Measurements from ENCODE around the gene MBNL1.
"Not testable (repeated sequence)": the region's sequence is repeated elsewhere in the genome, so short reads cannot be mapped to it uniquely, and the experiment has no call there.

Gene MBNL1

DNA sequence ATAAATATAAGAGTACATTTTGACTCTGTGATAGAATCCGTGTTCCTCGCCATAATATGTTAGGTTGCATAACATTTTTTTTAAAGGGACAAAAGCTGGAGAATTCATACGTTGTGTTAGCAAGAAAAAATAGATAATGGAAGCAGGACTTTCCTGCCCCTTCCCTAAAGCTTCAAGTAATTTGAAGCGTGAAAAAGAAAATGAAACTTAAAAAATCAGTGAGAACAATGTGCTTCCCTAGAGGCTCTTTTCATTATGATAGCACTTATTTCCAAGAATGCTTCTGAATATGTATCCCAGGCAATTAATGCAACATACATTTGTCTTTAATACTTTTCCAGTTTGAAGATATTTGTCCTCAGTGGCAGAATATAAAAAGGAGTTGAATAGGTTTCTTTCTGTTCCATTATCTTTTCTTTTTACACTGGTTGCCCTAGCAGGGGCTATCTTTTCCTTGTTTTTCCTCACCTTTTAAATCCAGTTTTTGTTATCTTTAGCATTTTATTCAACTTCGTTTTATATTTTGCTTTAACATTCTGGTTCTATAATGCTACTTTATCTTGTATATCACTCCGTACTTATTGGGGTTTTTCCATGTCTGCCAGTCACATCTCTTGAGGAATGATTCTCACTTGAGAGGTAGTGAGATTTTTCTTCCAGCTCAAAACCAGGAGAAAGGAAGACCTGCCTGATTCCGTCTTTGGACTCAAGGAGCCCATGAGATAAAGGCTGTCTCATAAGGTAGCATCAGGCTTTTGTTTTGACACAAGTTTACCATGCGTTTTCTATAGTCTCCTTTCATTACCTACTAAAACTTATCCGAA, 113.8 kb downstream of the MBNL1 start:
- DNase-seq = no peak

DNA sequence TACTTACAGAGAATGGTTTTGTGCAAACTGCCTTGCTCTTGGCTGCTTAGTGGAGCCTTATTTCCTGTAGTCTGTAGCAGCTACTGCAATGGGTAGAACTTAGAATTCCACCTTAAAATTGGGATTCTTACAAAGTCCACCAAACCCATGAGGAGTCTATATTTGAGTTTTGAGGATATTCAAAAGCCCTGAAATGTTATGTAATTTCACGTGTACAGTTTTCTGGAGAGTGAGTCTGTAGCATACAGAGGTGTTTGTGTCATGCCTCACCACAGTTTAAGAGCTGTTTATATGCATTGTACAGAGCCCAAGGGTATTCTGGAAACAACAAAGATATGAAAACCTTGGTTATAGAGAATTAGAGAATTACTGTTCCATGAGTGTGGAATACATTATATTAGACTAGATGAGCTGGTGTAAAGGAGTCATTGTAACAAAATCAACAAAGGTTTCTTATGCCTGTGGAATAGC, 114.4 kb downstream of the MBNL1 start:
- DNase-seq = no peak

DNA sequence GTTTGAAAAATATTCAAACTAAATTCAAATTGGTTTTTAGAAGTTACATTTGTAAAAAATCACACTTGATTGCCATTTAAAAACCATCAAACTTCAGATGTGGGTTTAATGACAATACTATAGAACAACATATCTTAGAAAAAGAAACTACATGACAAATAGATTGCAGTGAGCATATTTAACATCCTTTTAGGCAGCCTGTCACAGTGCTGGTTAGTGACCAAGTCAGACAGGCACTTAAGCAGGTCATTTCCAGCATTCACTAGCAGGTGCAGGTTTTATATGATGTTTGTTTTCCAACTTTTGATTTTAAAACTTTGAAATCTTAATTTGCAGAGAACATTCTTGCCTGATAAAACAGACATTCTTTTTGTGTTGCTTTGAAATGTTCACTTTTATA, 115.7 kb downstream of the MBNL1 start:
- DNase-seq = no peak

DNA sequence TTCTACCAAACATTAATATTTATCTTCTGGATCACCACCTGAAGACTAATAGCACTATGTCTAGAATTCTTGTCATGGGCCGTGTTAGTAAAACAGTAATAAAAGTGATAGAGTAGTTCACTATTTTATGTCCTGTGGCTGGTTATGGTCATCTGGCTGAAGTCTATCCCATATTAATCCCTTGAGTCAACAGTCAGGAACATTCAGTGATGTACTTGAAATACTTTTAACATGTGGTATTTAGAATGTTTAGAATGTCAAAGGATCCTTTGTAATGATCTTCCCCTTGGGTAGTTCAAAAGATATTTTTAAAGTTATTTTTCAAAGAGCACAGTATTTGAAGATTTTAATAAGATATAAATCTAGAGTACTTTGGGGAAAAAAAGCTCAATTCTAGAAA, 117.0 kb downstream of the MBNL1 start:
- no peak for DNase-seq

DNA sequence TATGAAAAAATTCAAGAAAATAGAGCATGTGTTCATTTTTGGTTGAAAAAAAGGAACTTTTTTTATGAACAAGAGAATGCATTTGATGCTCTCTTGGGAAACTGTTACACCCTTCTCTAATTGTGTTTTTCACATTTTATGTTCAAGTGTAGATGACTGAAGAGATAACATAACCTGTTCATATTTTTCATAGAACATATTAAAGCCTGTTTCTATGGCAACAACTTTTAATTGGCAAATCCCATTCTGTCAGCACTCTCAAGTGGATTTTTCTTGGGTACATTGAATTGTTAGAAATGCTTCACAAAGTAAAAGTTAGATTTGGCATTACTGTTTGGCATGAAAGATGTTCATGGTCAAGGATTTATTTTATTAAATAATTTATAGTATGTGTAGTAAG, 117.5 kb downstream of the MBNL1 start:
- DNase-seq = no peak

DNA sequence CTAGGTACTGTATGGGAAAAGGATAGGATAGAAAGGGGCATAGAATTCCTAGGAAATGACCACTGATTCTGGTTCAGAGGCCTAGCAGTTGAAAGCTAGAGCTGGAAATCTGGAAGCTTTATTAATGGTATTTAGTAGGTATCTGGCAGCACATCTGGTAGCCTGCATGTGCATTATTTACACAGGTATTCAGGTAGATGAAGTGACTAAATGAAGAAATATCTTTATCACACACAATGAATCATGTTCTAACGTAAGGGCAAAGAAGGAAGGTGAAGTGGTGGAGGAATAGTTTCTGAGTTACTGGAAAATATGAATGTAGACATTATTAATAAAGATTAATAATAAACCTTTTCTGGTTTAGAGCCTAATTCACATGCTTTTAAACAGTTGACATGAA, 119.9 kb downstream of the MBNL1 start:
- no peak for DNase-seq

DNA sequence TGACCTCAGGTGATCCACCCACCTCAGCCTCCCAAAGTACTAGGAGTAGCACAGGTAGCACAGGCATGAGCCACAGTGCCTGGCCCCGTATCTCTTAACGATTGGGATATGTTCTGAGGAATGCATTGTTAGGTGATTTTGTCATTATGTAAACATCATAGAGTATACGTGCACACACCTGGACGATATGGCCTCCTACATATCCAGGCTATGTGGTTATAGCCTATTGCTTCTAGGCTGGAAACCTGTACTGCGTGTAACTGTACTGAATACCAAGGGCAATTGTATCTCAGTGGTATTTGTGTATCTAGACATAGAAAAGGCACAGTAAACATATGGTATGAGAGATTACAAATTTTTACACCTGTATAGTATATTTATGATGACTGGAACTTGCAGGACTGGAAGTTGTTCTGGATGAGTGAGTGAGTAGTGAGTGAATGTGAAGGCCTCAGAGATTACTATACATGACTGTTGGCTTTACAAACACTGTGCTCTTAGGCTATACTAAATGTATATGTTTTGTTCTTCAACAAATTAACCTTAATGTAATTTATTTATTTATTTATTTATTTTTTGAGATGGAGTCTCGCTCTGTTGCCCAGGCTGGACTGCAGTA, 120.7 kb downstream of the MBNL1 start:
- no peak for DNase-seq

DNA sequence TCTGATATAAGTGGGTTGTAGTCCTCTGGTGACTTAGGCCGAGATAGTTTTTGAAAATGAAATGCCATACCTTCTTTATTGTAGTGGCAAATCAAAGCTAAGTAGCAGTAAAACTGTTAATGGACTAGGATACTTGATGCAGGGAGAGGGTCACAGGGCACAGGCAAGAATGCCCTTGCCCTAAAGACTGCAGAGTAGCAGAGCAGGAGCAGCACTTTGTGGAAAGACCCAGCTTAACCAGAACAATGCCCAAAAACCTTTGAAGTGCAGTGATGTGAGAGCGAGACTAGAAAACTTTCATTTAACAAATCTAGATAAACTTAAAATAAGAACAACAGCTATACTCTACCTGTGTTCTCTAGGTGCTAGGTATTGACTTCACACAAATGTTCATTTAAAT, 121.9 kb downstream of the MBNL1 start:
- no peak for DNase-seq

DNA sequence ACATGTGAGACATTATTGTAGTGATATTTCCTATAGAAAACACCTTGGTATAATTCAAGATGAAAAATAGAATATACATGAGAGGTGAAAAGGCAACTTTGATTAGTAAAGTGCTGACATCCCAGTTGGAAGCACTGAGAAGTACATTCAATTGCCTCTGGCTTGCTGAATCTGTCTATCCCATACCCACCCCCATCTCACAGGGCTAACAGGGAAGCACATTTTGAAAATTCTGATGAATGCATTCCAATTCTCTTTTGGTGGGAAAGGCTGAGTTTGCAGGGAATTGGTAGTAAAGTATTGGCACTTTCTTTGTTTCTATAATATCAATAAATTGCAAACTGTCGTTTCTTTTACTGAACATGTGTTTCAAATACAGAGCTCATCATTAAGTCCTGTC, 122.9 kb downstream of the MBNL1 start:
- DNase-seq = no peak

DNA sequence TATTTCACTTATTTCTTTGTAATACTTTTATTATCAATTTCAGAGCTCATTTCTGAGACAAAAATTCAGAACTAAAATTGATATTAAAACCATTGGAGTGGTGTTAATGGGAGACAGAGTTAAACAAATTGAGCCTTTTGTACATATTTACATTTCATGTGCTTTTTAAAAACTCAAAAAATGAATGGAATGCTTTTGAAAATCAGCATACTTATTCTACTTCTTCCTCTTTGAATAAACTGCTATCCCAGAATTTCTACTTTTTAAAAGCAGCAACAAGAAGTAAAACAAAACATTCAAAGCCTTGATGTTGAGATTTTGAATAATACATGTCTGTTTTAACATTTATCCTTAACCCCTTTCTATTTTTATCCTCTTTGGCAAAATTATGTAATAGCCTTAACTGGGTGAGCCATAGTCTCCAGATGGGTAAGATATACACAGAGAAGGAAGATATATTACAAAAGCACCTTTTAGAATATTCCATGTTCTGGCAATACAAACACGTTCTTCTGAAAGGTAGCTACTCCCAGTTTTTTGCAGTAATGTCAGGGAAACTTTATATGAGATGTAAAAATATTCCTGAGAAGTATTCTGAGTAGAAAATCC, 123.6 kb downstream of the MBNL1 start:
- DNase-seq = no peak

DNA sequence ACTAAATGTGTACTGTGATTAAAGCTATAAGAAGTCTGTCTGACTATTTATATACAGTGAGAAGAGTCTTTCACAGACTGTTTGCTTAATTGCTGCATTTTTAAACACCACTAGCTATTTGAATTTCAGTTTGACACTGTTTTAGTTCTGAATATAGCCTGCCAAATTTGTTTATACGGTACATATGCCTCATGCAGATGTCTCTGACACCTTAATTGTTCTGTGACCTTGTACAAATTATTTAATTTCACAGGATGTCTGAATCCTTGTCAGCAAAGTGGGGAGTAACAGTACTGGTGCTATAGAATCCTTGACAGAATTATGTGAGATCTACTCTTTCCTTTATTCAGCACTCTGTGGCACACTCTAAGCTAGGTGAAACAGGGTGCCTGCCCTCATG, 125.5 kb downstream of the MBNL1 start:
- no peak for DNase-seq

DNA sequence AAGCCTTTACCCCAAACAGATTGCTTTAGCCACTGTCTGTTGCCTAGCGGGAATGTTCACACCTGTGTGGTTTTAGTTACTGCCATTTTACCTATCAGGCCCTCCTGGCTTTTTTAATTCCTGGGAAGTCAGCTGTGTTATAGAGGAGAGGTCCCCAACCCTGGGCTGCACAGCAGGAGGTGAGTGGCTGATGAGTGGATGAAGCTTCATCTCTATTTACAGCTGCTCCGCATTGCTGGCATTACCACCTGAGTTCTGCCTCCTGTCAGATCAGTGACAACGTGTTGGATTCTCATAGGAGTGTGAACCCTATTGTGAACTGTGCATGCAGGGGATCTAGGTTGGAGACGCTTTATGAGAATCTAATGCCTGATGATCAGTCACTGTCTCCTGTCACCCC, 127.0 kb downstream of the MBNL1 start:
- no peak for DNase-seq

DNA sequence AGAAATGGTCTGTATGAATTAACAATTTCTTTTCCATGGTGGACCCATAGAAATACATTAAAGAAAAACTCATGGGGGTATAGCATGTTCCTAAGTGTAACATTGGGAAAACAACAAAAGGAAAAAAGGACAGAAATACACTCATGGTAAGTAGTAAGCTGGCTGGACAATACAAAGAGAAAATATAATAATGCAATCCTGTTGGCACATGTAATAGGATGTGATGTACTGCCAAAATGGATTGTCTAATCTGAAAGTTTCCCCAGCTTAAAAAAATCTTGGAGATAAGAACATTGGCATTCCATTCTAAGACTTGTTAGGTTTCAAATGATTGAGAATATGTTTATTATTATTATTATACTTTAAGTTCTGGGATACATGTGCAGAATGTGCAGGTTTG, 128.1 kb downstream of the MBNL1 start:
- DNase-seq = no peak

DNA sequence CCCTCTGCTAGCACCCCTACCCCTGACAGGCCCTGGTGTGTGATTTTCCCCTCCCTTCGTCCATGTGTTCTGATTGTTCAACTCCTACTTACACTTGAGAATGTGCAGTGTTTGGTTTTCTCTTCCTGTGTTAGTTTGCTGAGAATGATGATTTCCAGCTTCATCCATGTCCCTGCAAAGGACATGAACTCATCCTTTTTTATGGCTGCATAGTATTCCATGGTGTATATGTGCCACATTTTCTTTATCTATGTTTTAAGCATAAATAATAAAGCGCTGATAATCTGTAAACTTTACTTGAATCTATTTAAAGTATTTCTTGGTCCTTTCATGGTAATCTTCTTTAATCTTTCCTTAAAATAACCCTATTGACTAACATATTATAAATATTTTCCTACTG, 128.6 kb downstream of the MBNL1 start:
- not testable (repeated sequence) for DNase-seq

DNA sequence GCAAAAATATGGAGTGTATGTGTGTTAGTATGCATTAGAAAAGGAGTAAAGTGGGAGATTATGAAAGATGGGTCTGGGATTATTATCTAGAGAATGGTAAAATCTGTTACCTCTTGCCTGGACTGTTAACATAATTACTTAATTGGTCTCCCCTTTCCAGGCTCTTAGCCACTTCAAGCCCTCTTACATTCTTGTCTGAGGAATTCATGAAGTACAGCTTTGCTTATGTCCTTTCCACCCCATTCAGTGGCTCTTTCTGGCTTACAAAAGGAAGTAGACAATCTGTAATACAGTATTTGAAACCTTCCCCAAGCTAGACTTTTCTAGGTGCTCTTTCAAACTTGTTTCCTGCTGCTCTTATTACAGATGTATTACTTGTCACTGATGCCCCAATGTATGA, 129.8 kb downstream of the MBNL1 start:
- no peak for DNase-seq

DNA sequence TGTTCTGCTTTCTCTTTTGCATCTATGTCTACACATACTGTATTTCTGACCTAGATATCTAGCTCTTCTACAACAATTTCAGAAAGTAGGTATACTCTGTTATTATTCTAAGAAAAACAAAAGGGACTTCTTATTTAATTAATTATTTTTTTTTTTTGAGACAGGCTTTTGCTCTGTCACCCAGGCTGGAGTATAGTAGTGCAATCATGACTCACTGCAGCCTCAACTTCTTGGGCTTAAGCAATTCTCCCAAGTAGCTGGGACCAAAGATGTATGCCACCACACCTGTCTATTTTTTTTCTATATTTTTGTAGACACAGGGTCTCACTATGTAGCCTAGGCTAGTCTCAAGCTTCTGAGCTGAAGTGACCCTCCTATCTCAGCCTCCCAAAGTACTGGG, 130.6 kb downstream of the MBNL1 start:
- DNase-seq = no peak

DNA sequence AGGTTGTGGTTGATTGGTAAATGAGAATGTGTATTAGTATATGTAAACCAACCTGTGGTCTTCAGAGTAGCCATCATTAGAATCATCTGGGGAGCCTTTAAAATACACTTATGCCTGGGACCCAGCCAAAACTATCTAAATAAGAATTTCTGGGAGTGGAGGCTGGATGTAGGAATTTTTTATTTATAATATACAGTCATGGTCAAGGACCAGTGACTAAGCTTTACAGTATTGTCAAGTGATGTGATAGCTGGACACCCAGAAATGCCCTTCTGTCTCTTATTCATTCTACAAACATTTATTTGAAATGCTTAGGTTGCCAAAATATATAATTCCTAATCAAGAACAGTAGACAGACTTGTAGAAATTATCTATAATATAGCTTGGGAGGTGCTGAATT, 132.2 kb downstream of the MBNL1 start:
- no peak for DNase-seq

DNA sequence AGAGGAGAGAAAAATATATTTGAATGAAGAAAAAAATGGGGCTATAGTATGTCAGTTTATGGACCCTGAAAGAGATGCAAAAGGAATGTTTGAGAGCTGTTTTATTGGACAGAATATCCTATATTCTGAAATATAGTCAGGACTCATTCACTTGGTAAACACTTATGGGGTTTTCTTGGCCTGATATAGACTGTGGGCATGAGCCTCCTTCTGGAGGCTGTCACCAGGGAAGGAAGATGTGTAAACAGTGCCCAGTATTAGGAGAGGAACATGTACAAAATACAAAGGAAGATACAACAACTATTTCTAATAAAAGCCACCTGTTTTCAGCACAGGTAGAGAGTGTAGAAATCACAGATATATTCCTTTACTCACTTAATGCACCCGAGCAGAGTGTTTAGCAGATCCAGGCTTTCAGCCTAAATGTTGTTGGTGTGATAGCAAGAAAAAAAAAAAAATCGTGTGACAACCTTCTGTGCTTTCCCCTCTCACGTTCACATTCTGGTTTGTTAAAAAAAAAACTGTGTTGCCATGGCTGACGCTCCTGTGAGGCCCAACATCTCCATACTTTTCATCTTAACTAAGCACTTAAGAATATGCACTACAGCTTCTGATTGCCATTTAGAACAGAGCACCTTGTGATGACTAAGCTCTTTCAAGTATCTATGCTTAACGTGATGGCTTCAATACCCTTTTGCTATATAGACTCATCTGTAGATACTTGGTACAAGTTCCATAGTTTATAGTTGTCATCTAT, 134.1 kb downstream of the MBNL1 start:
- no peak for DNase-seq

DNA sequence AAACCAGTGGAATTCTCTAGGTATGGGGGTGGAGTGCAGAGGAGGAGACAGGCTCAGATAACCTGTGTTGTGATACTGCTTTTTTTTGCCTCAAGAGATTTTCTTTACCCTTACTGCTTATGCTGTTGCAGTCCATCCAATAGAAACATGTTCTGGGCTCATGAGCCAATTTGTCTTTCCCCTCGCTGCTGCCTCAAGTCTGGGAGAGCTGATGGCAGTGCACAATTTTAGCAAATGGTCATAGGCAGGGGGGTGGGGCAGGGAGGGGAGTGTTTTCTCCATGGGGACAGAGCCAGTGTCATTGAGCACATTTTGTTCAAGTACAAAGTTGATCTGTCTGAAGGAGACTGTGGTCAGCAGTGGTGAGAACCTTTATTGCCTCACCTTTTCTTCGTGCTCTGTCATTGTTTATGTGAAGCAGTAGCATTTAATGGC, 134.9 kb downstream of the MBNL1 start:
- DNase-seq = peak; percentile 54

DNA sequence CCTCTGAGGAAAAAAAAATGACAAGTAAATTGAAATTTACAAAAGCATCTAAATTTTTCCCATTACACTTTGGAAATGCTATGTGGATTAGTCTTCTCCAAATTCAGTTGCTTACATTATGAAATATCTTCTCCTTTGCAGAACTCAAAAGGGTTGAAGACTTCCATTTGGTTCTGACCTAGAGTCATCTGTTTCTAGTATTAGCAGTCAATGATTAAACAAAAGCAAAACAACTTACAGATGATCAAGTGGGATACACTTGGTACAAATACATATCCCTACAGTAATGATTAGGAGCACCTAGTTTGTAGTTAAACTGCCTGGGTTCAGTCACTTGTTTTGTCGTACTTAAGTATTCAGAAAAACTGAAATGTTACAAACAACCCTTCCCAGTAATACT, 136.2 kb downstream of the MBNL1 start:
- no peak for DNase-seq

DNA sequence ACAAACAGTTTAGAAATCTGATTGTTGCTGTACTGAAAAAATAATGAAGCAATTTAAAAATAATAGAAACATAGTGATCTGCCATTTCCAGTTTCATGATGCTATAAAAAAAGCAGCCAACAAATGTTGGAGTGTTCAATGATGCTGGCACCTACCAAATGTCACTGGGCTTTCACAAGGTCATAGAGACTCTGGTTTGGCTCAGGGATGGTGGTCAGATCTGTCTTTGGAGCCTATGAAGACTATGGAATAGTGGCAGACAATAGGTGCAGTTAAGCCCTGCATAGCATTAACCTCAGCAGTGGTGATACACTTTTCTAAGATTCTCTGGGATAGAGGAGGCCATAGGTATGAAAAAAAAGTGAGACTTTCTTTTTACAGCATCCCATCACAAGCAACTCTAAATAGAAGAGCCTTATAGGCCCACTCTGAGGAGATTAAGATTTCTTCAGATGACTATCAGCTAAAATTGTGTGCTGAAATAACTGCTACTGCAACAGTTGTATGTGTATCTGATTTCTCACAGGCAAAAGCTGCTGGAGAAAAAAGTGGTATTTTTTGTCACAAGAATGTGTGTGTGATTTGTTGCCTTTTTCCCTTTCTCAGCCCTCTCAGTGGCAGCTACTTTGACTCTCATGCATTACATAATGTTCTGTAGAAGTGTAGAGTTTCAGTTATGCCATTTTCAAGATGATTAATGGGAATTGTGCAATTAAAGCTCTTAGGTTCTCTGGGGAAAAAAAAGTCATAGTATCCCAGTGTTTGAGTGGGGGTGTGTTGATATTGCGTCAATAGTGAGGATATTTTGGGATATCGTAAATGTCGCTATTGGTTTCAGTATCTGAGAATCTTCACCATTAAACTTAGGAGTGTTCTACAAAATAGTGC, 137.4 kb downstream of the MBNL1 start:
- DNase-seq = no peak

DNA sequence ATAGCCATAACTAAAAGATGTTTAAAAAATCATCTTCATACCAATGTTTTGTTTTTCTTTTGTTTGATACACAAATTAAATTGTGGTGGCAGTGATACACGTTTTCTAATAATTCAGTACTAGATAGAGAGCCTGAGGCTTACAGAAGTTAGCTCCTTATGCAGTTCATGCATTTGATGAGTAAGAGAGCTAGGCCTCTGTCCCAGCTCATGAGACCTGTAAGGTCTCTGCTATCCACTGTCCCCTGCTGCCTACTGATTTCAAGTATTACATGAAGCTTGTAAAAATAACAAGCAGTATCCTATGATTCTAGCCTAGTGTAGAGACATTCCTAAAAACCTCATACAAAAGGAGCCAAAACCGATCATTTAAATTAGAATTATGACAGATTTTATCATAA, 144.5 kb downstream of the MBNL1 start:
- no peak for DNase-seq
